HG03039 (cell line): ENCODE results near the gene GDPD1.
"Not testable (repeated sequence)": the region's sequence is repeated elsewhere in the genome, so short reads cannot be mapped to it uniquely, and the experiment has no call there.

Experiments
- ATAC-seq: cut with Tn5 transposase; IDR thresholded peaks from one replicate; pipeline ENCODE4 v1.9.1; 2021; ENCODE audit warnings: mild to moderate bottlenecking, moderate library complexity; ENCODE audit not compliant: unreplicated experiment

Gene GDPD1

GRCh38 chr17:59220328-59221158 is at the start of gene GDPD1:
GDPD1 (plus strand) TSS chr17:59220511; CDS start chr17:59220610, 99 bp downstream.
- ATAC-seq = peak; percentile 81

- no peak for ATAC-seq
Measured at GRCh38 chr17:59172436-59173004, 47.8 kb upstream of the GDPD1 start.

GRCh38 chr17:59174671-59175070 is 45.6 kb upstream of the GDPD1 start:
- no peak for ATAC-seq

- ATAC-seq = no peak
Measured at GRCh38 chr17:59175076-59175475, 45.2 kb upstream of the GDPD1 start.

- ATAC-seq = no peak
Measured at GRCh38 chr17:59178266-59178985, 41.9 kb upstream of the GDPD1 start.

GRCh38 chr17:59179601-59180000 is 40.7 kb upstream of the GDPD1 start:
- not testable (repeated sequence) for ATAC-seq

- ATAC-seq = no peak
Measured at GRCh38 chr17:59180626-59181025, 39.7 kb upstream of the GDPD1 start.

- ATAC-seq = no peak
Measured at GRCh38 chr17:59181481-59181880, 38.8 kb upstream of the GDPD1 start.

- ATAC-seq = no peak
Measured at GRCh38 chr17:59185997-59186396, 34.3 kb upstream of the GDPD1 start.

GRCh38 chr17:59186850-59187249 is 33.5 kb upstream of the GDPD1 start:
- no peak for ATAC-seq

GRCh38 chr17:59190806-59191205 is 29.5 kb upstream of the GDPD1 start:
- no peak for ATAC-seq

GRCh38 chr17:59193336-59193862 is 26.9 kb upstream of the GDPD1 start:
- no peak for ATAC-seq

GRCh38 chr17:59199398-59199797 is 20.9 kb upstream of the GDPD1 start:
- no peak for ATAC-seq

GRCh38 chr17:59202320-59202719 is 18.0 kb upstream of the GDPD1 start:
- no peak for ATAC-seq

GRCh38 chr17:59219370-59219769 is 941 bp upstream of the GDPD1 start:
- no peak for ATAC-seq

- no peak for ATAC-seq
Measured at GRCh38 chr17:59219992-59220327, 351 bp upstream of the GDPD1 start.

GRCh38 chr17:59221159-59221847 is 992 bp downstream of the GDPD1 start:
- ATAC-seq = no peak

- ATAC-seq = no peak
Measured at GRCh38 chr17:59223813-59224212, 3.5 kb downstream of the GDPD1 start.

- ATAC-seq = not testable (repeated sequence)
Measured at GRCh38 chr17:59228588-59228987, 8.3 kb downstream of the GDPD1 start.

- no peak for ATAC-seq
Measured at GRCh38 chr17:59230764-59231163, 10.5 kb downstream of the GDPD1 start.

- no peak for ATAC-seq
Measured at GRCh38 chr17:59234631-59235030, 14.3 kb downstream of the GDPD1 start.
